HepG2 (cell line): ENCODE data around the gene BLCAP. TPM values are rescaled to one million over a fixed set of nuclear protein-coding genes. Genes with fewer than 3 reads are reported as not detected.
A peak's percentile ranks its signal among the peaks of the same experiment; 100 is the strongest.

Source experiments
- HES4 ChIP-seq: sonication (generic); formaldehyde crosslinking; IDR thresholded peaks from 2 replicates; pipeline ENCODE4 v1.9.0; 2021; ENCODE audit warnings: mild to moderate bottlenecking, missing genetic modification reagents, borderline replicate concordance
- ISX ChIP-seq: sonication (generic); formaldehyde crosslinking; conservative IDR thresholded peaks from 2 replicates; pipeline ENCODE4 v1.5.0; 2020; ENCODE audit warnings: missing genetic modification reagents
- MAFF ChIP-seq: IDR thresholded peaks from 2 replicates; pipeline ENCODE4 v1.6.1; 2011; ENCODE audit warnings: low read depth, low read length, improper control_type of control experiment
- SCMH1 ChIP-seq: sonication (generic); formaldehyde crosslinking; IDR thresholded peaks from 2 replicates; pipeline ENCODE4 v1.9.0; 2021; ENCODE audit warnings: missing genetic modification reagents, mild to moderate bottlenecking, borderline replicate concordance
- SMAD1 ChIP-seq: sonication (generic); formaldehyde crosslinking; IDR thresholded peaks from 2 replicates; pipeline ENCODE4 v1.4.0; 2020; ENCODE audit warnings: missing genetic modification reagents, low read depth, mild to moderate bottlenecking, borderline replicate concordance
- SMARCE1 ChIP-seq: fragments of 450-650 bp; IDR thresholded peaks from 2 replicates; pipeline ENCODE4 v1.6.1; 2017; ENCODE audit warnings: borderline replicate concordance
- SUZ12 ChIP-seq: fragments of 150-350 bp; IDR thresholded peaks from 2 replicates; pipeline ENCODE4 v1.6.1; 2014; ENCODE audit warnings: low read depth, low read length
- TAF15 ChIP-seq: fragments of 200-400 bp; formaldehyde crosslinking; IDR thresholded peaks from one replicate; pipeline ENCODE4 v1.6.1; 2018; ENCODE audit warnings: mild to moderate bottlenecking, low read depth, low read length; ENCODE audit not compliant: poor library complexity, severe bottlenecking
- TARDBP ChIP-seq: sonication (generic); formaldehyde crosslinking; IDR thresholded peaks from 2 replicates; pipeline ENCODE4 v1.8.0; 2022; ENCODE audit warnings: mild to moderate bottlenecking, missing genetic modification reagents
- TOE1 ChIP-seq: sonication (generic); formaldehyde crosslinking; IDR thresholded peaks from 2 replicates; pipeline ENCODE4 v1.4.0; 2020; ENCODE audit warnings: mild to moderate bottlenecking, missing genetic modification reagents
- YY1 ChIP-seq: IDR thresholded peaks from 2 replicates; pipeline ENCODE4 v1.6.1; 2011; ENCODE audit warnings: low read length, low read depth, moderate library complexity, mild to moderate bottlenecking; ENCODE audit not compliant: insufficient read depth, insufficient replicate concordance
- ZNF136 ChIP-seq: sonication (generic); formaldehyde crosslinking; IDR thresholded peaks from 2 replicates; pipeline ENCODE4 v1.8.1; 2022; ENCODE audit warnings: low read depth, mild to moderate bottlenecking, moderate library complexity, missing genetic modification reagents
- ZNF224 ChIP-seq: sonication (generic); formaldehyde crosslinking; IDR thresholded peaks from 2 replicates; pipeline ENCODE4 v1.5.0; 2020; ENCODE audit warnings: mild to moderate bottlenecking, missing genetic modification reagents
- ZNF256 ChIP-seq: sonication (generic); formaldehyde crosslinking; conservative IDR thresholded peaks from 2 replicates; pipeline ENCODE4 v1.4.0; 2020; ENCODE audit warnings: missing genetic modification reagents
- ZNF569 ChIP-seq: sonication (generic); formaldehyde crosslinking; IDR thresholded peaks from 2 replicates; pipeline ENCODE4 v1.5.0; 2020; ENCODE audit warnings: mild to moderate bottlenecking, missing genetic modification reagents, moderate library complexity, borderline replicate concordance
- polyA plus RNA-seq, 8 experiments: library from polyadenylated mRNA; depleted of rRNA in 3 of 8; stranded (reverse) in 7 of 8; unstranded in 1 of 8; fragments of >200 nt; fragmentation: Illumina TruSeq in 4 of 8; extraction: Trizol in 4 of 8; gene quantifications; 2 replicates each; pipeline versions ENCODE4 v1.2.1 to v1.2.3, GENCODE V29; 2011 to 2016; ENCODE audit warnings: low read depth in 4 of 8, missing spikeins in 1 of 8, mixed read lengths in 1 of 8; ENCODE audit not compliant: insufficient read depth in 1 of 8
- total RNA-seq, 5 experiments: library from RNA; depleted of rRNA; stranded (reverse); fragments of >200 nt; fragmentation: Illumina TruSeq; extraction: Trizol; gene quantifications; 2 replicates each; pipeline ENCODE4 v1.2.3, GENCODE V29; 2016; ENCODE audit warnings: low read depth in 1 of 5
- TF ChIP-seq, protein P1 (sequence below): sonication (generic); formaldehyde crosslinking; IDR thresholded peaks from 2 replicates; pipeline ENCODE4 v1.4.0; 2020; ENCODE audit warnings: low read depth, missing genetic modification reagents
- TF ChIP-seq, protein P2 (sequence below): sonication (generic); formaldehyde crosslinking; IDR thresholded peaks from 2 replicates; pipeline ENCODE4 v1.4.0; 2020; ENCODE audit warnings: mild to moderate bottlenecking, missing genetic modification reagents
- TF ChIP-seq, protein P3 (sequence below): IDR thresholded peaks from 2 replicates; pipeline ENCODE4 v1.6.1; 2016; ENCODE audit warnings: control low read depth
- TF ChIP-seq, protein P4 (sequence below): sonication (generic); formaldehyde crosslinking; IDR thresholded peaks from 2 replicates; pipeline ENCODE4 v1.4.0; 2020; ENCODE audit warnings: missing genetic modification reagents, mild to moderate bottlenecking, borderline replicate concordance
- TF ChIP-seq, protein P5 (sequence below): sonication (generic); formaldehyde crosslinking; IDR thresholded peaks from 2 replicates; pipeline ENCODE4 v1.8.1; 2023; ENCODE audit warnings: missing genetic modification reagents, inconsistent platforms, borderline replicate concordance

The BLCAP gene
- total and polyA plus RNA-seq, 2 of the 13 experiments (the other 11 are each of a cell fraction or from before 2014, with no cell fraction given): 52.4 to 86.8 TPM

DNA sequence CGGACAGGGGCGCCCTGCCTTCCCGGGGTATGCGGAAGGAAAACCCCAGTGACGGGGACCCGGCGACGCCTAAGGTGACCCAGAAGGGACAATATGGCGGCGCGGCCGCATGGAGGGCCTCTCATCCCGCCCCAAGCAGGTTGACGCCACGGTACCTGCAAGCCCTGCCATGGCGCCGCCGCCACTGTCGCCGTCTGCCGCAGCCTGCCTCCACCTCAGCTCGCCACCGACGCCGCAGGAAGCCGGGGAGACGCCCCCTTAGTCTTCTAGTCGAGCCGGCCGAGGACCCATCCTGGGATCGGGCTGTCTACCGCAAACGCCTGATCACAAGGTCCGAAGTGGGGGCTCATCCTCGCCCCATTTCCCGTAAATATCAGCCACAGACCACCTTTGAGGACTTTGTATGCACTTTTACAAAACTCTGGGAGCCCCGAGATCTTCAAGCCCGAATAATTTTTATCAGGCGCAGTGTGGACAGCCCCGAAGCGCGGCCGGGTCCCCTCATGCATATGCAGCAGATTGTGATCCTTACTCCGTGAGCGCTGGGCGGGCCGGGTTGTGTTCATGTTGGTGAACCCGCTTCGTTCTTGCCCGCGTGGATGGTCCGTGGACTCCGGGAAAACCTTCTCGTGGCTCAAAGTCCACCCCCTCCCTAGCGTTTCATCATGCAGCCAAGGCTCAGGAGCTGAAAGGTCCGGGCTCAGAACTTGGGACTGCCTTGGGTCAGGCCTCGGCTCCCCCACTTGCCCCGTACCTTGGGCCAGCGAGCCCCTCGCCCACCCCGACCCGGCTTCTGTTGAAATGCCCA is at the start of gene BLCAP (continued):
- TF ChIP-seq, protein P1, sequence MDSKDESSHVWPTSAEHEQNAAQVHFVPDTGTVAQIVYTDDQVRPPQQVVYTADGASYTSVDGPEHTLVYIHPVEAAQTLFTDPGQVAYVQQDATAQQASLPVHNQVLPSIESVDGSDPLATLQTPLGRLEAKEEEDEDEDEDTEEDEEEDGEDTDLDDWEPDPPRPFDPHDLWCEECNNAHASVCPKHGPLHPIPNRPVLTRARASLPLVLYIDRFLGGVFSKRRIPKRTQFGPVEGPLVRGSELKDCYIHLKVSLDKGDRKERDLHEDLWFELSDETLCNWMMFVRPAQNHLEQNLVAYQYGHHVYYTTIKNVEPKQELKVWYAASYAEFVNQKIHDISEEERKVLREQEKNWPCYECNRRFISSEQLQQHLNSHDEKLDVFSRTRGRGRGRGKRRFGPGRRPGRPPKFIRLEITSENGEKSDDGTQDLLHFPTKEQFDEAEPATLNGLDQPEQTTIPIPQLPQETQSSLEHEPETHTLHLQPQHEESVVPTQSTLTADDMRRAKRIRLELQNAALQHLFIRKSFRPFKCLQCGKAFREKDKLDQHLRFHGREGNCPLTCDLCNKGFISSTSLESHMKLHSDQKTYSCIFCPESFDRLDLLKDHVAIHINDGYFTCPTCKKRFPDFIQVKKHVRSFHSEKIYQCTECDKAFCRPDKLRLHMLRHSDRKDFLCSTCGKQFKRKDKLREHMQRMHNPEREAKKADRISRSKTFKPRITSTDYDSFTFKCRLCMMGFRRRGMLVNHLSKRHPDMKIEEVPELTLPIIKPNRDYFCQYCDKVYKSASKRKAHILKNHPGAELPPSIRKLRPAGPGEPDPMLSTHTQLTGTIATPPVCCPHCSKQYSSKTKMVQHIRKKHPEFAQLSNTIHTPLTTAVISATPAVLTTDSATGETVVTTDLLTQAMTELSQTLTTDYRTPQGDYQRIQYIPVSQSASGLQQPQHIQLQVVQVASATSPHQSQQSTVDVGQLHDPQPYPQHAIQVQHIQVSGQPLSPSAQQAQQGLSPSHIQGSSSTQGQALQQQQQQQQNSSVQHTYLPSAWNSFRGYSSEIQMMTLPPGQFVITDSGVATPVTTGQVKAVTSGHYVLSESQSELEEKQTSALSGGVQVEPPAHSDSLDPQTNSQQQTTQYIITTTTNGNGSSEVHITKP (CRISPR knock-in tag): peak; percentile 50; the same call in 1 of the 2 replicates
- TF ChIP-seq HES4 (CRISPR knock-in tag) (peak; percentile 95), TAF15 (peak; percentile 47), TOE1 (CRISPR knock-in tag) (peak; percentile 73; the same call in 1 of the 2 replicates), YY1 (peak; percentile 93), SMARCE1 (no peak), MAFF (peak; percentile 65), ZNF224 (CRISPR knock-in tag) (peak; percentile 96), ZNF136 (CRISPR knock-in tag) (0 out of 2 replicates have a peak, but pooled peaks have one; percentile 86), ISX (CRISPR knock-in tag) (no peak), SMAD1 (CRISPR knock-in tag) (0 out of 2 replicates have a peak, but pooled peaks have one; percentile 46), SCMH1 (CRISPR knock-in tag) (no peak), TARDBP (CRISPR knock-in tag) (no peak), SUZ12 (no peak), ZNF569 (CRISPR knock-in tag) (peak; percentile 62; the same call in 1 of the 2 replicates), ZNF256 (CRISPR knock-in tag) (peak; percentile 77)
- TF ChIP-seq, protein P2, sequence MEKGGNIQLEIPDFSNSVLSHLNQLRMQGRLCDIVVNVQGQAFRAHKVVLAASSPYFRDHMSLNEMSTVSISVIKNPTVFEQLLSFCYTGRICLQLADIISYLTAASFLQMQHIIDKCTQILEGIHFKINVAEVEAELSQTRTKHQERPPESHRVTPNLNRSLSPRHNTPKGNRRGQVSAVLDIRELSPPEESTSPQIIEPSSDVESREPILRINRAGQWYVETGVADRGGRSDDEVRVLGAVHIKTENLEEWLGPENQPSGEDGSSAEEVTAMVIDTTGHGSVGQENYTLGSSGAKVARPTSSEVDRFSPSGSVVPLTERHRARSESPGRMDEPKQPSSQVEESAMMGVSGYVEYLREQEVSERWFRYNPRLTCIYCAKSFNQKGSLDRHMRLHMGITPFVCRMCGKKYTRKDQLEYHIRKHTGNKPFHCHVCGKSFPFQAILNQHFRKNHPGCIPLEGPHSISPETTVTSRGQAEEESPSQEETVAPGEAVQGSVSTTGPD (CRISPR knock-in tag): 0 out of 2 replicates have a peak, but pooled peaks have one; percentile 60
- TF ChIP-seq, protein P3, sequence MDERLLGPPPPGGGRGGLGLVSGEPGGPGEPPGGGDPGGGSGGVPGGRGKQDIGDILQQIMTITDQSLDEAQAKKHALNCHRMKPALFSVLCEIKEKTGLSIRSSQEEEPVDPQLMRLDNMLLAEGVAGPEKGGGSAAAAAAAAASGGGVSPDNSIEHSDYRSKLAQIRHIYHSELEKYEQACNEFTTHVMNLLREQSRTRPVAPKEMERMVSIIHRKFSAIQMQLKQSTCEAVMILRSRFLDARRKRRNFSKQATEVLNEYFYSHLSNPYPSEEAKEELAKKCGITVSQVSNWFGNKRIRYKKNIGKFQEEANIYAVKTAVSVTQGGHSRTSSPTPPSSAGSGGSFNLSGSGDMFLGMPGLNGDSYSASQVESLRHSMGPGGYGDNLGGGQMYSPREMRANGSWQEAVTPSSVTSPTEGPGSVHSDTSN (CRISPR knock-in tag): no peak
- TF ChIP-seq, protein P4, sequence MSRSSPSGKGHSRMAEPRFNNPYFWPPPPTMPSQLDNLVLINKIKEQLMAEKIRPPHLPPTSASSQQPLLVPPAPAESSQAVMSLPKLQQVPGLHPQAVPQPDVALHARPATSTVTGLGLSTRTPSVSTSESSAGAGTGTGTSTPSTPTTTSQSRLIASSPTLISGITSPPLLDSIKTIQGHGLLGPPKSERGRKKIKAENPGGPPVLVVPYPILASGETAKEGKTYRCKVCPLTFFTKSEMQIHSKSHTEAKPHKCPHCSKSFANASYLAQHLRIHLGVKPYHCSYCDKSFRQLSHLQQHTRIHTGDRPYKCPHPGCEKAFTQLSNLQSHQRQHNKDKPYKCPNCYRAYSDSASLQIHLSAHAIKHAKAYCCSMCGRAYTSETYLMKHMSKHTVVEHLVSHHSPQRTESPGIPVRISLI (CRISPR knock-in tag): peak; percentile 49; the same call in 1 of the 2 replicates
- TF ChIP-seq, protein P5, sequence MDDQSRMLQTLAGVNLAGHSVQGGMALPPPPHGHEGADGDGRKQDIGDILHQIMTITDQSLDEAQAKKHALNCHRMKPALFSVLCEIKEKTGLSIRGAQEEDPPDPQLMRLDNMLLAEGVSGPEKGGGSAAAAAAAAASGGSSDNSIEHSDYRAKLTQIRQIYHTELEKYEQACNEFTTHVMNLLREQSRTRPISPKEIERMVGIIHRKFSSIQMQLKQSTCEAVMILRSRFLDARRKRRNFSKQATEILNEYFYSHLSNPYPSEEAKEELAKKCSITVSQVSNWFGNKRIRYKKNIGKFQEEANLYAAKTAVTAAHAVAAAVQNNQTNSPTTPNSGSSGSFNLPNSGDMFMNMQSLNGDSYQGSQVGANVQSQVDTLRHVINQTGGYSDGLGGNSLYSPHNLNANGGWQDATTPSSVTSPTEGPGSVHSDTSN (CRISPR knock-in tag): no peak
